ENCODE results near the gene NGLY1. TPM values are rescaled to one million over a fixed set of nuclear protein-coding genes. Genes with fewer than 3 reads are reported as not detected.

NGLY1 gene
- total and polyA plus RNA-seq, 4 donors: 14.1 to 37.9 (median 28.1) TPM

DNA sequence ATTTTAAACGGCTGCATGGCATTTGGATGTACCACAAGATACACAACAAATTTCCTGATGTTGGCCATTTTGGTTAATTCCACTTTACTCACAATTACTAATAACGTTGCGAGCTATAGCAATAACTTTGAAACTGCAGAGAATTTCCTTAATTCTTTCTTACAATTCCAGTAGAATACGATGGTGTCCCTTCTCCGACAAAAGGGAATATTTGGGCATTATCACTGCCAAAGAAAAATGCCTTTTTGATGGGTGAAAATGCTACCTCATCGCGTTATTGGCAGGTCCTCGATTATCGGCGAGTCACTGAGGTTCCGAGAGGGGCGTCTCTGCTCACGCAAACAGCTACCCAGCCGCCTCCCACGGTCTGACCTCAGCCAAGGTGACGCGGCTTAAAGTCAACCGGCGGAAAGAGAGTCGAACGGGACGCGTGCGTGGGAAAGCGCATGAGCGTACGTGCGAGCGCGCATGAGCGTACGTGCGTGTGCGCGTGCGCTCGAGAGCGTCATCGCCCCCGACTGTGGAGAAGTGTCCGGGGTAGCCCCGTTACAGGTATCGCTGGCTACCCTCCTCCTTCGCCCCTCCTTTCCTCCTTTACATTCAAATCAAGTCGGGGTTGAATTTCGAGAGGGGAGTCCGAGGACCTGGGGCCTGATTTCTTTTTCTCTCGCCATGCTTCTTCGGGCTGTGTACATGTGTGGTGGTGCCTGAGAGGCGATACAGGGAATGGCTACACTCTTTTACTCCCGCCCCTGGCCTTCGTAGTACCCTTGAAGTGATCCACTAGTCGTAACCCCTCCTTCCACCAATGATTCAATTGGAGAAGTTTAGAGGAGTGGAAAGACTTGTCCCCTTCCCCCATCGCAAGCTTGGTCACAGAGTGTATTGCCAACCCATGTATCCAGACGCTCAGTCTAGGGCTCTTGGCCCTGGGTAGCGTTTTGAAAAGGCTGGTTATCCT lies 6.6 kb upstream of the NGLY1 start, which contains the start of gene OXSM:
TSS of gene OXSM (plus strand) at position 495 of the 961 bp plus-strand sequence. CDS start 931 bp downstream, outside the sequence.
- no peaks in the 10 kb centered on the region for H3K4me1 ChIP-seq (ENCODE audit: control insufficient read depth in 1 of 2, insufficient read depth in 2 of 2, low read length in 2 of 2)
- ATAC-seq (ENCODE audit: low FRiP score) (peak; percentile 97), DNase-seq (peak; percentile 95 to 97)
- peak within 1 kb of the TSS; percentile 7 to 67 for H3K4me3 ChIP-seq (ENCODE audit: low read length in 2 of 2)
- WGBS, 2 donors: 0% methylated on average over 50 to 56 of the region's 56 CpGs
- H3K36me3 ChIP-seq (ENCODE audit: control insufficient read depth in 1 of 2, insufficient read depth in 2 of 2, low read length in 1 of 2): no peaks in the 10 kb centered on the region
- H3K9me3 ChIP-seq (ENCODE audit: control insufficient read depth, low read length): no peaks in the 10 kb centered on the region
- intact Hi-C loops (cut with DNase I): loop anchor here (5.0 kb wide), 1 partner anchor 128 kb away; the partner anchor contains the start of gene TOP2B (in 2 of the 2)
- peak within 1 kb of the TSS; percentile 6 to 32 for H3K27ac ChIP-seq (ENCODE audit: low read depth in 1 of 2, low read length in 2 of 2)
- H3K27me3 ChIP-seq (ENCODE audit: control insufficient read depth in 1 of 2, insufficient read depth in 2 of 2, low read length in 1 of 2): no peaks in the 10 kb centered on the region

GRCh38 chr3:25789209-25789595 lies 6.0 kb upstream of the NGLY1 start:
- no peaks in the 10 kb centered on the region for H3K27me3 ChIP-seq (ENCODE audit: control insufficient read depth in 1 of 2, insufficient read depth in 2 of 2, low read length in 1 of 2)
- peak overlapping the region; percentile 7 to 67 for H3K4me3 ChIP-seq (ENCODE audit: low read length in 2 of 2)
- no peaks in the 10 kb centered on the region for H3K36me3 ChIP-seq (ENCODE audit: control insufficient read depth in 1 of 2, insufficient read depth in 2 of 2, low read length in 1 of 2)
- DNase-seq: no peak
- no peaks in the 10 kb centered on the region for H3K4me1 ChIP-seq (ENCODE audit: control insufficient read depth in 1 of 2, insufficient read depth in 2 of 2, low read length in 2 of 2)
- intact Hi-C loops (cut with DNase I): loop anchor here in 1 of 2 donors (5.0 kb wide), 1 partner anchor 127 kb away; the partner anchor contains the start of gene TOP2B
- no peaks in the 10 kb centered on the region for H3K9me3 ChIP-seq (ENCODE audit: control insufficient read depth, low read length)
- H3K27ac ChIP-seq (ENCODE audit: low read depth in 1 of 2, low read length in 2 of 2): no peak overlapping the region
- no peak for ATAC-seq (ENCODE audit: low FRiP score)
- WGBS, 2 donors: 20 to 25% methylated on average over 2 of the region's 2 CpGs

DNA sequence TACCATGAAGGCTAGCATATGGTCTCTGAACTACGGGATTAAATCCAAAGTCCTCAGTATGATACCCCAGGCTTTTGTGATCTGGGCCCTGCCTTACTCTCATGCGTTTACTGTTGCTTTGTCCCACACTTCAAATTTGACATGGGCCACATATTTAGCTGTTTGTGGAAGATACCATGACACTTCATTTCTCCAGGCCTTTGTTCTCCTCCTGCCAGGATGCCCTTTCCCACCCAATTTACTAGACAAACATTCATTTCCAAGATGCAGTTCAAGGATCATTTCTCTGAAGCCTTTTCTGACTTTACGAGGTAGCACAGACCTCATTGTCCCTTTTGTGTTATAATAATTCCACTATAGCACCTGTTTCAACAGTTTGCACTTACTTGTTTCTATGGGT lies 4.4 kb upstream of the NGLY1 start:
- no peak for ATAC-seq (ENCODE audit: low FRiP score)
- no peak overlapping the region for H3K27ac ChIP-seq (ENCODE audit: low read depth in 1 of 2, low read length in 2 of 2)
- 93 to 98% methylated on average over 3 of the region's 3 CpGs for WGBS, 2 donors
- H3K36me3 ChIP-seq (ENCODE audit: control insufficient read depth in 1 of 2, insufficient read depth in 2 of 2, low read length in 1 of 2): no peaks in the 10 kb centered on the region
- H3K27me3 ChIP-seq (ENCODE audit: control insufficient read depth in 1 of 2, insufficient read depth in 2 of 2, low read length in 1 of 2): no peaks in the 10 kb centered on the region
- intact Hi-C loops (cut with DNase I): loop anchor here in 1 of 2 donors (5.0 kb wide), 1 partner anchor 125 kb away; the partner anchor contains the start of gene TOP2B
- H3K4me1 ChIP-seq (ENCODE audit: control insufficient read depth in 1 of 2, insufficient read depth in 2 of 2, low read length in 2 of 2): no peaks in the 10 kb centered on the region
- no peak for DNase-seq
- no peak overlapping the region for H3K4me3 ChIP-seq (ENCODE audit: low read length in 2 of 2)
- H3K9me3 ChIP-seq (ENCODE audit: control insufficient read depth, low read length): no peaks in the 10 kb centered on the region

- 88 to 90% methylated on average over 3 of the region's 3 CpGs for whole genome bisulfite sequencing, 2 donors
- Histone ChIP-seq H3K9me3 (ENCODE audit: control insufficient read depth, low read length) (no peaks in the 10 kb centered on the region), H3K27me3 (ENCODE audit: control insufficient read depth in 1 of 2, insufficient read depth in 2 of 2, low read length in 1 of 2) (no peaks in the 10 kb centered on the region), H3K27ac (ENCODE audit: low read depth in 1 of 2, low read length in 2 of 2) (no peak overlapping the region), H3K4me3 (ENCODE audit: low read length in 2 of 2) (no peak overlapping the region), H3K4me1 (ENCODE audit: control insufficient read depth in 1 of 2, insufficient read depth in 2 of 2, low read length in 2 of 2) (peaks cover 2 to 3% of the 10 kb centered on the region in 2 donors), H3K36me3 (ENCODE audit: control insufficient read depth in 1 of 2, insufficient read depth in 2 of 2, low read length in 1 of 2) (no peaks in the 10 kb centered on the region)
- intact Hi-C loops (cut with DNase I): loop anchor here in 1 of 2 donors (5.0 kb wide), 1 partner anchor 124 kb away; the partner anchor contains the start of gene TOP2B
- ATAC-seq (ENCODE audit: low FRiP score): no peak
- no peak for DNase-seq
Measured at GRCh38 chr3:25785826-25786225, 2.6 kb upstream of the NGLY1 start.

DNA sequence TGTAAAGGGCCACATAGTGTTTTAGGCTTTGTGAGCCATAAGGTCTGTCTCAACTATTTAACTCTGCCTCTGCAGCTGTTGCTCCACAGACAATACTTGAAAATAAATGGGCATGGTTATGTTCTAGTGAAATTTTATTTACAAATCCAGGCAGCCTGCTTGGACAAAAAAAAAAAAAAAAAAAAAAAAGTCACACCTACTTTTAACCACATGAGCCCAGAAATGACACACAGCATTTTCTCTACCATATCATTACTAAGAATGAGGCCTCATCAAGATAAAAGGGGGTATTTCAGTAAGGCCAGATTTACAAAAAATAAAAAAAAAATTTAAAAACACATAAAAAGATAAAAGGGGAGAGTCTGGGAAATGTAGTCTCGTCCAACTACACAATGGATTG lies 1.7 kb upstream of the NGLY1 start:
- Histone ChIP-seq H3K27ac (ENCODE audit: low read depth in 1 of 2, low read length in 2 of 2) (no peak overlapping the region), H3K4me1 (ENCODE audit: control insufficient read depth in 1 of 2, insufficient read depth in 2 of 2, low read length in 2 of 2) (peaks cover 2 to 3% of the 10 kb centered on the region in 2 donors), H3K4me3 (ENCODE audit: low read length in 2 of 2) (no peak overlapping the region), H3K36me3 (ENCODE audit: control insufficient read depth in 1 of 2, insufficient read depth in 2 of 2, low read length in 1 of 2) (no peaks in the 10 kb centered on the region), H3K9me3 (ENCODE audit: control insufficient read depth, low read length) (no peaks in the 10 kb centered on the region), H3K27me3 (ENCODE audit: control insufficient read depth in 1 of 2, insufficient read depth in 2 of 2, low read length in 1 of 2) (no peaks in the 10 kb centered on the region)
- ATAC-seq (ENCODE audit: low FRiP score) (no peak), DNase-seq (no peak)
- intact Hi-C loops (cut with DNase I): loop anchor here in 1 of 2 donors (5.0 kb wide), 1 partner anchor 123 kb away; the partner anchor contains the start of gene TOP2B
- 93 to 96% methylated on average over 1 of the region's 1 CpG for WGBS, 2 donors

DNA sequence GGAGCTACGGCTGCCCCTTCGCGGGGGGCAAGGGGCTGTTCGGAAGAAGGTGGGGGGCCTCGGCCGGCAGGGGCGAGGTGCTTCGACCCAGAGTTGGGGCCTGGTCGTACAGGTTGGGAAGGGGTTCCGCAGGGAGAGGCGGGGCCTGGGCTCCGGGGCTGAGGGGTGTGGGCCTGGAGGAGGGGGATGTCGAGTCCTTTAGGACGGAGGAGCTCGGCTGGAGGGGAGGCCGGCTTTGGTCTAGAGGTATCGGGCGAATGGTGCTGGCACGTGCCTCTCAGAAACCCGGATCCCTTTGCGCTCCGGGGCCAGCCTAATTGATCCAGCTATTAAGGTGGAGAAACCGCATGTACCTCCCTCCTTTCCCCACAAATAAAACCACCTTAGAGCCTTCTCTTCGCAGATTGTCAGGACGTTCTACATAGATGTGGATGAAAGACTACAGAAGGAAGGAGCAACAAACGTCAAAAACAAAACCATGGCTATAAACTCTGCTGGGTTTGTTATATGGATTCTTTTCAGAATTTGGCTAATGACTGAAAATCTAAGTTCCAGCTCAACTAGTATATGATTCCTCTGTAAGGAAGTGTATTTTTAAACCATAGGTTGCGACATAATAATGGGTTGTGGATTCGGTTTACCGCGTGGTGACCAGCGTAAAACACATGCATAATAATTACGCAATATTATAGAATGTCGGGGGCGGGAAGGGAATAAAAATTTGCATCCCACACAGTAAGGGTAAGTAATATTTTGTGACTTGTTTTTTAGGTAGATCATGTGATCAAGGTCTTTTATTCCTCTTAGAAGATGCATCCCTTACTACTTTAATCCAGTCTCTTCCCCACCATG lies 644 bp upstream of the NGLY1 start:
- H3K36me3 ChIP-seq (ENCODE audit: control insufficient read depth in 1 of 2, insufficient read depth in 2 of 2, low read length in 1 of 2): no peaks in the 10 kb centered on the region
- ATAC-seq (ENCODE audit: low FRiP score): peak; percentile 76
- peak overlapping the region; percentile 54 to 73 for H3K4me3 ChIP-seq (ENCODE audit: low read length in 2 of 2)
- H3K27me3 ChIP-seq (ENCODE audit: control insufficient read depth in 1 of 2, insufficient read depth in 2 of 2, low read length in 1 of 2): no peaks in the 10 kb centered on the region
- WGBS, 2 donors: 21 to 23% methylated on average over 30 to 34 of the region's 34 CpGs
- peak; percentile 73 to 87 for DNase-seq
- peak overlapping the region in 1 of 2 donors; percentile 9 for H3K27ac ChIP-seq (ENCODE audit: low read depth in 1 of 2, low read length in 2 of 2)
- H3K4me1 ChIP-seq (ENCODE audit: control insufficient read depth in 1 of 2, insufficient read depth in 2 of 2, low read length in 2 of 2): peaks cover 2 to 3% of the 10 kb centered on the region in 2 donors
- intact Hi-C loops (cut with DNase I): no loop called here
- H3K9me3 ChIP-seq (ENCODE audit: control insufficient read depth, low read length): no peaks in the 10 kb centered on the region

DNA sequence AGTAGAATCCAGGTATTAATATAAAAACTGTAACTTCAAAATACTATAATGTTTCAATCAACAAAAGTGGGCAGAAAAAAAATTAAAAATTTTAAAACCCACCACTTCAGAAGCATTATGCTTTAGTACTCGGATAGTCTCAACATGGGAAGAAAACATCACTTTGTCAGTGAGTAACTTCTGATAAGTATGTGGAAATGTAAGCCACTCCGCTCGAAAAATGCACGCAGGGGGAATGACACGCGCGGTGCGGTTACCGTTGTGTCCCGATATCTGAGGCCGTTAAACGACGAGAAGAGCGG lies 656 bp downstream of the NGLY1 start:
- Histone ChIP-seq H3K9me3 (ENCODE audit: control insufficient read depth, low read length) (no peaks in the 10 kb centered on the region), H3K27me3 (ENCODE audit: control insufficient read depth in 1 of 2, insufficient read depth in 2 of 2, low read length in 1 of 2) (no peaks in the 10 kb centered on the region), H3K4me1 (ENCODE audit: control insufficient read depth in 1 of 2, insufficient read depth in 2 of 2, low read length in 2 of 2) (peaks cover 2 to 3% of the 10 kb centered on the region in 2 donors), H3K36me3 (ENCODE audit: control insufficient read depth in 1 of 2, insufficient read depth in 2 of 2, low read length in 1 of 2) (no peaks in the 10 kb centered on the region), H3K4me3 (ENCODE audit: low read length in 2 of 2) (peak overlapping the region; percentile 76 to 90), H3K27ac (ENCODE audit: low read depth in 1 of 2, low read length in 2 of 2) (peak overlapping the region; percentile 46 to 50)
- no peak for DNase-seq
- intact Hi-C loops (cut with DNase I): no loop called here
- ATAC-seq (ENCODE audit: low FRiP score): no peak
- 0 to 1% methylated on average over 14 of the region's 14 CpGs for WGBS, 2 donors

GRCh38 chr3:25781758-25782594 lies 1.3 kb downstream of the NGLY1 start:
- H3K4me1 ChIP-seq (ENCODE audit: control insufficient read depth in 1 of 2, insufficient read depth in 2 of 2, low read length in 2 of 2): peaks cover 2 to 3% of the 10 kb centered on the region in 2 donors
- no peak for ATAC-seq (ENCODE audit: low FRiP score)
- intact Hi-C loops (cut with DNase I): no loop called here
- no peaks in the 10 kb centered on the region for H3K36me3 ChIP-seq (ENCODE audit: control insufficient read depth in 1 of 2, insufficient read depth in 2 of 2, low read length in 1 of 2)
- DNase-seq: no peak
- no peak overlapping the region for H3K27ac ChIP-seq (ENCODE audit: low read depth in 1 of 2, low read length in 2 of 2)
- 61 to 65% methylated on average over 3 of the region's 3 CpGs for WGBS, 2 donors
- H3K9me3 ChIP-seq (ENCODE audit: control insufficient read depth, low read length): no peaks in the 10 kb centered on the region
- H3K4me3 ChIP-seq (ENCODE audit: low read length in 2 of 2): peak overlapping the region; percentile 76 to 90
- H3K27me3 ChIP-seq (ENCODE audit: control insufficient read depth in 1 of 2, insufficient read depth in 2 of 2, low read length in 1 of 2): no peaks in the 10 kb centered on the region
